ENCODE results near the gene GP9. TPM values are rescaled to one million over a fixed set of nuclear protein-coding genes. Genes with fewer than 3 reads are reported as not detected.

The GP9 gene
- total and polyA plus RNA-seq, 2 donors from 2014 or later: 0.49 TPM; not detected in 1

GRCh38 chr3:129057249-129057648, 3.3 kb upstream of the GP9 start:
- Histone ChIP-seq H3K36me3 (ENCODE audit: control insufficient read depth in 2 of 3, insufficient read depth in 3 of 3, low read length in 3 of 3) (no peaks in the 10 kb centered on the region), H3K27me3 (ENCODE audit: control insufficient read depth, insufficient read depth, low read length) (no peaks in the 10 kb centered on the region), H3K27ac (ENCODE audit: low read depth in 2 of 2, low read length in 2 of 2) (no peak overlapping the region), H3K9me3 (ENCODE audit: control insufficient read depth in 2 of 3, insufficient read depth in 1 of 3, low read length in 3 of 3) (no peaks in the 10 kb centered on the region), H3K9ac (ENCODE audit: low read length in 3 of 3) (no peak overlapping the region), H3K4me3 (ENCODE audit: low read length in 3 of 3) (no peak overlapping the region), H3K4me1 (ENCODE audit: control insufficient read depth in 2 of 3, insufficient read depth in 2 of 3, low read depth in 1 of 3, low read length in 3 of 3) (peaks cover 0 to 8% (median 2%) of the 10 kb centered on the region in 3 donors)
- peak in 1 of 5 donors; percentile 7 for DNase-seq
- no peak for TF ChIP-seq CTCF (IDR thresholded peaks at IDR 0.05; ENCODE audit: borderline replicate concordance, extremely low read depth, insufficient read depth)
- no peak for FAIRE-seq
- intact Hi-C loops (cut with DNase I): no loop called here

- TF ChIP-seq CTCF (IDR thresholded peaks at IDR 0.05; ENCODE audit: borderline replicate concordance, extremely low read depth, insufficient read depth): no peak
- H3K36me3 ChIP-seq (ENCODE audit: control insufficient read depth in 2 of 3, insufficient read depth in 3 of 3, low read length in 3 of 3): no peaks in the 10 kb centered on the region
- H3K27ac ChIP-seq (ENCODE audit: low read depth in 2 of 2, low read length in 2 of 2): no peak overlapping the region
- intact Hi-C loops (cut with DNase I): no loop called here
- peak in 4 of 5 donors; percentile 24 to 61 (median 52) for DNase-seq
- no peaks in the 10 kb centered on the region for H3K27me3 ChIP-seq (ENCODE audit: control insufficient read depth, insufficient read depth, low read length)
- no peak overlapping the region for H3K4me3 ChIP-seq (ENCODE audit: low read length in 3 of 3)
- peaks cover 0 to 2% (median 0%) of the 10 kb centered on the region in 3 donors for H3K4me1 ChIP-seq (ENCODE audit: control insufficient read depth in 2 of 3, insufficient read depth in 2 of 3, low read depth in 1 of 3, low read length in 3 of 3)
- FAIRE-seq: no peak
- no peak overlapping the region for H3K9ac ChIP-seq (ENCODE audit: low read length in 3 of 3)
- H3K9me3 ChIP-seq (ENCODE audit: control insufficient read depth in 2 of 3, insufficient read depth in 1 of 3, low read length in 3 of 3): no peaks in the 10 kb centered on the region
Measured at GRCh38 chr3:129058441-129059200, 2.0 kb upstream of the GP9 start.

- peaks cover 0 to 2% (median 0%) of the 10 kb centered on the region in 3 donors for H3K4me1 ChIP-seq (ENCODE audit: control insufficient read depth in 2 of 3, insufficient read depth in 2 of 3, low read depth in 1 of 3, low read length in 3 of 3)
- H3K4me3 ChIP-seq (ENCODE audit: low read length in 3 of 3): no peak overlapping the region
- no peak for TF ChIP-seq CTCF (IDR thresholded peaks at IDR 0.05; ENCODE audit: borderline replicate concordance, extremely low read depth, insufficient read depth)
- FAIRE-seq (no peak), DNase-seq (peak in 1 of 5 donors; percentile 40)
- H3K9me3 ChIP-seq (ENCODE audit: control insufficient read depth in 2 of 3, insufficient read depth in 1 of 3, low read length in 3 of 3): no peaks in the 10 kb centered on the region
- no peak overlapping the region for H3K27ac ChIP-seq (ENCODE audit: low read depth in 2 of 2, low read length in 2 of 2)
- H3K36me3 ChIP-seq (ENCODE audit: control insufficient read depth in 2 of 3, insufficient read depth in 3 of 3, low read length in 3 of 3): no peaks in the 10 kb centered on the region
- no peaks in the 10 kb centered on the region for H3K27me3 ChIP-seq (ENCODE audit: control insufficient read depth, insufficient read depth, low read length)
- intact Hi-C loops (cut with DNase I): no loop called here
- no peak overlapping the region for H3K9ac ChIP-seq (ENCODE audit: low read length in 3 of 3)
Measured at GRCh38 chr3:129059311-129059958, 1.1 kb upstream of the GP9 start.

Measured in kidney (tissue), 14 donors.